ENCODE results near the gene BCL7C.
"Not testable (repeated sequence)": the region's sequence is repeated elsewhere in the genome, so short reads cannot be mapped to it uniquely, and the experiment has no call there.

The BCL7C gene

GRCh38 chr16:30894540-30895368 is 877 bp upstream of the BCL7C start:
- no peak for DNase-seq

GRCh38 chr16:30893417-30893743 is 497 bp downstream of the BCL7C start:
- no peak for DNase-seq

GRCh38 chr16:30892670-30893416 is 1.0 kb downstream of the BCL7C start:
- no peak for DNase-seq

- DNase-seq: not testable (repeated sequence)
These were observed 2.6 kb downstream of the BCL7C start for GRCh38 chr16:30891043-30891823.

- DNase-seq: no peak
These were observed 4.2 kb downstream of the BCL7C start for GRCh38 chr16:30889721-30890120.

GRCh38 chr16:30888856-30889499 is 4.9 kb downstream of the BCL7C start:
- DNase-seq: no peak

GRCh38 chr16:30887927-30888326 is 6.0 kb downstream of the BCL7C start:
- DNase-seq: no peak

- no peak for DNase-seq
These were observed 7.7 kb downstream of the BCL7C start for GRCh38 chr16:30886145-30886544.

GRCh38 chr16:30885196-30885595 is 8.7 kb downstream of the BCL7C start:
- DNase-seq: no peak

GRCh38 chr16:30884760-30885159 is 9.1 kb downstream of the BCL7C start:
- no peak for DNase-seq

- no peak for DNase-seq
These were observed 11.2 kb downstream of the BCL7C start for GRCh38 chr16:30882429-30883310.

- no peak for DNase-seq
These were observed 17.0 kb downstream of the BCL7C start for GRCh38 chr16:30876867-30877266.

GRCh38 chr16:30875871-30876801 is 17.7 kb downstream of the BCL7C start:
- no peak for DNase-seq

GRCh38 chr16:30874821-30875717 is 18.8 kb downstream of the BCL7C start:
- DNase-seq: peak; percentile 82 to 84

- DNase-seq: no peak
These were observed 19.5 kb downstream of the BCL7C start for GRCh38 chr16:30874244-30874820.

GRCh38 chr16:30870904-30871303 is 23.0 kb downstream of the BCL7C start:
- DNase-seq: no peak

- DNase-seq: no peak
These were observed 26.1 kb downstream of the BCL7C start for GRCh38 chr16:30867747-30868146.

- DNase-seq: no peak
These were observed 27.8 kb downstream of the BCL7C start for GRCh38 chr16:30866031-30866430.

GRCh38 chr16:30863178-30863577 is 30.7 kb downstream of the BCL7C start:
- not testable (repeated sequence) for DNase-seq
